ENCODE data around the gene PRKCSH. TPM values are rescaled to one million over a fixed set of nuclear protein-coding genes. Genes with fewer than 3 reads are reported as not detected.
A peak's percentile ranks its signal among the peaks of the same experiment; 100 is the strongest.

PRKCSH gene
- total RNA-seq, 1 experiment from 2014 or later, result 431 TPM

GRCh38 chr19:11420429-11421370, 14.7 kb upstream of the PRKCSH start:
- Mint-ChIP-seq H3K9me3 (no peaks in the 10 kb centered on the region; a peak in 2 of 5 replicates), H3K4me3 (peak overlapping the region; percentile 69 to 92), H3K27me3 (ENCODE audit: low read depth) (peaks cover 27% of the 10 kb centered on the region), H3K4me1 (peaks cover 23 to 28% of the 10 kb centered on the region in 2 experiments), H3K27ac (no peak overlapping the region), H3K36me3 (ENCODE audit: insufficient read depth in 1 of 3, low read depth in 3 of 3) (peaks cover 0 to 7% (median 5%) of the 10 kb centered on the region in 3 experiments; a peak in 3 of 7 replicates)
- no peak overlapping the region for H3K56ac ChIP-seq (ENCODE audit: insufficient read length, low read depth, low read length)
- no peak overlapping the region for H3K4ac ChIP-seq (ENCODE audit: low read depth, low read length)
- H2BK12ac ChIP-seq (ENCODE audit: insufficient read length, low read depth, low read length), result no peak overlapping the region
- peaks cover 32% of the 10 kb centered on the region for H3K23me2 ChIP-seq (ENCODE audit: insufficient read length, low read depth, low read length, poor library complexity, severe bottlenecking)
- H3K23ac ChIP-seq (ENCODE audit: insufficient read length, low read depth, low read length), result no peak overlapping the region
- H2AFZ ChIP-seq (ENCODE audit: low read length), result no peak overlapping the region
- no peak overlapping the region for H3K27ac ChIP-seq (ENCODE audit: insufficient read length, low read depth, low read length)
- H3K79me2 ChIP-seq (ENCODE audit: insufficient read depth, low read length), result no peaks in the 10 kb centered on the region
- no peak overlapping the region for H3K9ac ChIP-seq (ENCODE audit: extremely low read depth, insufficient read length, low read length)
- no CpG with 5 or more reads among the region's 46 CpGs for WGBS (ENCODE audit: extremely low coverage, insufficient read length, low lambda C conversion rate)
- H3K4me1 ChIP-seq (ENCODE audit: insufficient read depth, low read length), result no peaks in the 10 kb centered on the region
- H3K79me1 ChIP-seq (ENCODE audit: insufficient read depth, low read depth, low read length, poor library complexity, severe bottlenecking), result no peaks in the 10 kb centered on the region
- peak; percentile 79 for DNase-seq
- H3K4me2 ChIP-seq (ENCODE audit: insufficient read depth, insufficient read length, low read length), result peak overlapping the region; percentile 72
- H3K27me3 ChIP-seq (ENCODE audit: insufficient read depth, low read length), result no peaks in the 10 kb centered on the region; the same call in 1 of the 2 replicates
- H2BK5ac ChIP-seq (ENCODE audit: insufficient read length, low read length), result no peak overlapping the region
- H4K8ac ChIP-seq (replicated peaks; ENCODE audit: insufficient read length, low read depth, low read length), result no peak overlapping the region
- no peak overlapping the region for H3T11ph ChIP-seq (ENCODE audit: low read length)
- H3K18ac ChIP-seq (ENCODE audit: insufficient read length, low read depth, low read length), result no peak overlapping the region
- H2BK15ac ChIP-seq (ENCODE audit: low read depth, low read length), result no peak overlapping the region
- no peak overlapping the region for H4K5ac ChIP-seq (ENCODE audit: insufficient read length, low read depth, low read length)
- no peaks in the 10 kb centered on the region for H4K20me1 ChIP-seq (ENCODE audit: control insufficient read depth, insufficient read depth, insufficient read length)
- H3K14ac ChIP-seq (ENCODE audit: insufficient read depth, low read length), result no peak overlapping the region
- no peak for TF ChIP-seq CTCF (conservative IDR thresholded peaks at IDR 0.05)
- H2BK120ac ChIP-seq (ENCODE audit: low read depth, low read length, poor library complexity, severe bottlenecking), result no peak overlapping the region
- H3K9me3 ChIP-seq (ENCODE audit: control insufficient read depth, low read depth, low read length), result no peaks in the 10 kb centered on the region
- H2BK20ac ChIP-seq (ENCODE audit: low read depth, low read length, poor library complexity, severe bottlenecking), result no peak overlapping the region
- no peak overlapping the region for H2AK5ac ChIP-seq (ENCODE audit: insufficient read length, low read length)
- no peak overlapping the region for H4K91ac ChIP-seq (ENCODE audit: insufficient read length, low read depth, low read length)

All from H9 (cell line).